MM.1S (cell line): ENCODE data around the gene FAM200B.
A peak's percentile ranks its signal among the peaks of the same experiment; 100 is the strongest.
"Not testable (repeated sequence)": the region's sequence is repeated elsewhere in the genome, so short reads cannot be mapped to it uniquely, and the experiment has no call there.

ENCODE experiments used
- DNase-seq: peaks from one replicate; pipeline ENCODE4 v3.0.0-alpha.2; 2015
- H2AFZ ChIP-seq: fragments of 300-600 bp; sonication (generic); 2 replicates; pipeline ENCODE4 v1.6.0; 2016; ENCODE audit warnings: antibody characterized with exemption, low read length
- H3F3A ChIP-seq: fragments of 300-600 bp; sonication (generic); 2 replicates; pipeline ENCODE4 v1.6.1; 2016; ENCODE audit warnings: mild to moderate bottlenecking, antibody characterized with exemption, low read length, moderate library complexity, mixed read lengths; ENCODE audit not compliant: insufficient read depth
- H3K27ac ChIP-seq: fragments of 300-600 bp; sonication (generic); 2 replicates; pipeline ENCODE4 v1.5.1; 2016; ENCODE audit warnings: mild to moderate bottlenecking, low read length
- H3K27me3 ChIP-seq: fragments of 300-600 bp; sonication (generic); replicated peaks from 2 replicates; pipeline ENCODE4 v1.6.0; 2016; ENCODE audit warnings: low read length; ENCODE audit not compliant: insufficient read depth
- H3K36me3 ChIP-seq: fragments of 300-600 bp; sonication (generic); replicated peaks from 2 replicates; pipeline ENCODE4 v1.6.1; 2016; ENCODE audit warnings: mild to moderate bottlenecking, low read length, mixed read lengths; ENCODE audit not compliant: insufficient read depth
- H3K4me1 ChIP-seq: fragments of 300-600 bp; sonication (generic); 2 replicates; pipeline ENCODE4 v1.6.1; 2016; ENCODE audit warnings: low read length, mixed read lengths
- H3K4me2 ChIP-seq: fragments of 300-600 bp; sonication (generic); 2 replicates; pipeline ENCODE4 v1.6.0; 2016; ENCODE audit warnings: low read depth, low read length
- H3K4me3 ChIP-seq: fragments of 300-600 bp; sonication (generic); 2 replicates; pipeline ENCODE4 v1.5.1; 2016; ENCODE audit warnings: low read length, mixed read lengths
- H3K79me2 ChIP-seq: fragments of 300-600 bp; sonication (generic); 2 replicates; pipeline ENCODE4 v1.6.1; 2016; ENCODE audit warnings: mixed run types, low read length, mixed read lengths
- H3K9ac ChIP-seq: fragments of 300-600 bp; sonication (generic); 2 replicates; pipeline ENCODE4 v1.6.1; 2016; ENCODE audit warnings: low read length, mixed read lengths
- H3K9me2 ChIP-seq: fragments of 300-600 bp; sonication (generic); replicated peaks from 2 replicates; pipeline ENCODE4 v1.6.1; 2016; ENCODE audit warnings: mild to moderate bottlenecking, low read length, mixed read lengths; ENCODE audit not compliant: insufficient read depth
- H3K9me3 ChIP-seq: fragments of 300-600 bp; sonication (generic); replicated peaks from 2 replicates; pipeline ENCODE4 v1.6.1; 2016; ENCODE audit warnings: mild to moderate bottlenecking, low read length, mixed read lengths; ENCODE audit not compliant: insufficient read depth
- H4K20me1 ChIP-seq: fragments of 300-600 bp; sonication (generic); 2 replicates; pipeline ENCODE4 v1.6.1; 2016; ENCODE audit warnings: mild to moderate bottlenecking, low read length, moderate library complexity, mixed read lengths; ENCODE audit not compliant: insufficient read depth
- CTCF ChIP-seq: fragments of 300-600 bp; sonication (generic); IDR thresholded peaks from 2 replicates; pipeline ENCODE4 v1.5.1; 2016; ENCODE audit warnings: antibody characterized with exemption, low read length, mixed read lengths
- EZH2 ChIP-seq: fragments of 300-600 bp; sonication (generic); optimal IDR thresholded peaks from 2 replicates; pipeline ENCODE3; 2017; ENCODE audit warnings: low read depth, mild to moderate bottlenecking, antibody characterized with exemption, low read length, mixed read lengths
- EZH2phosphoT487 ChIP-seq: fragments of 300-600 bp; sonication (generic); IDR thresholded peaks from 2 replicates; pipeline ENCODE4 v1.6.1; 2018; ENCODE audit warnings: antibody characterized with exemption, low read length

FAM200B gene

DNA sequence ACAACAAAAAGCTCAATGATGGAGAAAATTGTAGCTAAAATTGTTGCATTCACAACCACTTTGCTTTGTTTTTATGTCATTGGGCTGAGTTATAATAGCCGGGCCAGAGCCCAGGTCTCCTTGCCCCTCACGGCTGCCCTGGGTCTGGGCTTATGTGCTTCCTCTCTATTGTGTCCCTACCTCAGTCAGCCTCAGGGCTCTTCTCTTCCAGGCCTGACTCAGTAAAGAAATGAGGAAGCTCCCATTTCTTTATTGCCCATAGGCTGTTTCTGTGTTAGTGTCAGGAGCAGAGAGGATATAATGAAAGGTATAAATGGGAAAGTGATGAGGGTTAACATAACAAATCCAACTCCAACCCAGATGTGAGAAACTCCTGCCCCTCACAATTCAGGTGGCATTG is 39.2 kb downstream of the FAM200B start:
- H4K20me1 ChIP-seq: no peaks in the 10 kb centered on the region
- H3K27me3 ChIP-seq: no peaks in the 10 kb centered on the region
- no peaks in the 10 kb centered on the region for H3K9me2 ChIP-seq
- H3F3A ChIP-seq: no peaks in the 10 kb centered on the region
- H3K4me2 ChIP-seq: no peak overlapping the region
- H3K27ac ChIP-seq: no peak overlapping the region
- no peak overlapping the region for H2AFZ ChIP-seq
- H3K9ac ChIP-seq: no peak overlapping the region
- no peak for TF ChIP-seq CTCF
- TF ChIP-seq EZH2phosphoT487: no peak
- no peak for TF ChIP-seq EZH2
- H3K4me3 ChIP-seq: no peak overlapping the region
- H3K9me3 ChIP-seq: no peaks in the 10 kb centered on the region
- no peaks in the 10 kb centered on the region for H3K4me1 ChIP-seq
- H3K79me2 ChIP-seq: no peaks in the 10 kb centered on the region
- H3K36me3 ChIP-seq: no peaks in the 10 kb centered on the region
- DNase-seq: no peak

DNA sequence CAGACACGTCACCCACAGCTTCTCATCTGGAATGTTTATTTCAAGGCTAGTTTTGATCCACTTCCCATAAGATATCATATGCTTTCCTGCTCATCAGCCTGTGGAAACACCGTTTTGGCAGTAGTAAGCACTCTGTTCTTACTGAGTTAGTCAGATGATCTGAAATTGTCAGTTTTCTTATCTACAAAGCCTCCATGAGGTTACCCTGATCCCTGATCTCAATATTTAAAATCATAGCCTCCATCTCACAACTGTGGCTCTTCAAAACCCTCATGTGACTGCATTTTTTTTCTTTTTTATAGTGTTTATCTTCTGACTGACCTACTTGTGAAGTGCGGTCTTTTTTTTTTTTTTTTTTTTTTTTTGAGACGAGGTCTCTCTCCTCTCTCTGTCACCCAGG is 44.0 kb downstream of the FAM200B start:
- H3K4me3 ChIP-seq: no peak overlapping the region
- DNase-seq: no peak
- H3K9ac ChIP-seq: no peak overlapping the region
- no peaks in the 10 kb centered on the region for H3K9me2 ChIP-seq
- no peak overlapping the region for H3K4me2 ChIP-seq
- no peaks in the 10 kb centered on the region for H4K20me1 ChIP-seq
- no peaks in the 10 kb centered on the region for H3F3A ChIP-seq
- H3K36me3 ChIP-seq: no peaks in the 10 kb centered on the region
- H3K27ac ChIP-seq: no peak overlapping the region
- H3K27me3 ChIP-seq: no peaks in the 10 kb centered on the region
- H3K79me2 ChIP-seq: no peaks in the 10 kb centered on the region
- no peak overlapping the region for H2AFZ ChIP-seq
- no peaks in the 10 kb centered on the region for H3K4me1 ChIP-seq
- no peak for TF ChIP-seq CTCF
- H3K9me3 ChIP-seq: no peaks in the 10 kb centered on the region

DNA sequence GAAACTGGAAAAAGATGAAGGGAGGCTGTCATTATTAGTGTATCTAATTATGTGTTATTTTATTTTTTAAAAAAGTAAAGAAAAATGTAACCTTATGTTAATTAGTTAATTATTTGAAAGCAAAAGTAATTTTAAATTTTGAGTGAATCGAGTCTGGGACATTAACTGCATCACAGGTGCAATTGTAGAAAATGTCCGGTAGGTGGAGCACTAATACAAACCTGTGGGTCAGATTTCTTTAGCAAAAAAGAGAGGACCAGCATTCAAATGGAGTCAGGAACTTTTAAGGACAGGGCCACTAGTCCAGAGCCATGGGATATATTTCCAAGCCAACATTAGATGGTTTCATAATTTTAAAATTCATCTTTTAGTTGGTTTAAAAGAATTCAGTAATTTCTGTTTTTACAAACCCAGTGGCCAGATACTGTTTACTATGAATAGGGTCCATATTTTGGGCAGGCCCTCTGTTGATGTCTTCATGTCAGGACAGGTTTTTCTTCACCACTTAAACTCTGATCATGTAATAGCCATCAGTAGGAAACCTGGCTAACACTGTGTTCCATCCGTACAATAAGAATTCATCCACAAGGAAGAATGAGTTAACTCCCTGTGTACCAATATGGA is 48.4 kb downstream of the FAM200B start:
- H3K4me1 ChIP-seq: no peaks in the 10 kb centered on the region
- H3K27ac ChIP-seq: no peak overlapping the region
- DNase-seq: peak; percentile 61
- H3K27me3 ChIP-seq: no peaks in the 10 kb centered on the region
- no peaks in the 10 kb centered on the region for H3F3A ChIP-seq
- H2AFZ ChIP-seq: no peak overlapping the region
- H3K9me3 ChIP-seq: no peaks in the 10 kb centered on the region
- H3K4me2 ChIP-seq: no peak overlapping the region
- H4K20me1 ChIP-seq: no peaks in the 10 kb centered on the region
- TF ChIP-seq EZH2phosphoT487: no peak
- peak; percentile 73 for TF ChIP-seq CTCF
- no peak overlapping the region for H3K4me3 ChIP-seq
- H3K79me2 ChIP-seq: no peaks in the 10 kb centered on the region
- no peaks in the 10 kb centered on the region for H3K36me3 ChIP-seq
- H3K9me2 ChIP-seq: no peaks in the 10 kb centered on the region
- H3K9ac ChIP-seq: no peak overlapping the region

DNA sequence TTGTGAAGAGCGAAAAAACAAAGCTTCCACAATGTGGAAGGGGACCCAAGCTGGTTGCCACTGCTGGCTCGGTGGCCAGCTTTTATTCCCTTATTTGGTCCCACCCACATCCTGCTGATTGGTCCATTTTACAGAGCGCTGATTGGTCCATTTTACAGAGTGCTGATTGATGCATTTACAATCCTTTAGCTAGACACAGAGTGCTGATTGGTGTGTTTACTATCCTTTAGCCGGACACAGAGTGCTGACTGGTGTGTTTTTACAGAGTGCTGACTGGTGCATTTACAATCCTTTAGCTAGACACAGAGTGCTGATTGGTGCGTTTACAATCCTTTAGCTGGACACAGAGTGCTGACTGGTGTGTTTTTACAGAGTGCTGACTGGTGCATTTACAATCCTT is 51.4 kb downstream of the FAM200B start:
- not testable (repeated sequence) for H3K79me2 ChIP-seq, H4K20me1 ChIP-seq, H3K27me3 ChIP-seq, H3K4me3 ChIP-seq, H2AFZ ChIP-seq, H3K4me1 ChIP-seq, H3K9ac ChIP-seq, H3K9me3 ChIP-seq, H3F3A ChIP-seq, H3K9me2 ChIP-seq, DNase-seq, H3K4me2 ChIP-seq, H3K36me3 ChIP-seq, H3K27ac ChIP-seq
